ENCODE results near the gene EHD1. TPM values are rescaled to one million over a fixed set of nuclear protein-coding genes. Genes with fewer than 3 reads are reported as not detected.

Gene EHD1
- total and polyA plus RNA-seq, 2 of the 8 experiments (the other 6 are each of a cell fraction or from before 2014, with no cell fraction given) = 31.5 to 42.9 TPM

DNA sequence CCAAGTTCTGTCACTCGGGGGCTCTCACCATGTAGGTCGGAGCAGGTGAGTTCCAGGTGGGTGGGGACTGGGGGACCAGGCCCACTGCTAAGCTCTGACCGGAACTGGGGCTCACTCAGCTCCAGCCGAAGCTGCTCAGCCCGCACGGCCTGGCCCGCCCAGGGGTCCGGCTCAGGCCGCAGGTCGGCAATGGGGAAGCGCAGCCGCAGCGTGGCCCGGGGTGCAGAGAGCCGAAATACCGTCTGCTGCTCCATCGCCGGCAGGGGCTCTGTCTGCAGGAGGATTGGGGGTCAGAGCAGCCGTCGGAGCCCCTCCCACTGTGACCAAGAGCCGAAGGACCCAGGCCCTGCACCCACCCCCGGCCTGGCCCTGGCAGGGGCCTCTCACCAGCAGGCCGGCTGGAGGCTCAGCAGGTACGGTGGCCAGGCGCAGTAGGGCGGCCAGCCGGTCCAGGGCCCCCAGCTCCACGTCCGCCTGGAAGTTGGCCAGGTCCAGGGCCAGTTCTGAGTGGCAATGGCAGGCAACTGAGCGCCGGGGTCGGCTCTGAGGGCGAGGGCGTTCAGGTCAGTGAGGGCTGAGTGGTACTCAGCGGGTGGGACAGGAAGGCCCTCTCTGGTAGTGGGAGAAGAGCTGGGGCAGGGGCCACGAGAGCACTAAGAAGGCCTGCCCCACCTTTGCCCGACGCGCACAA is 31.4 kb upstream of the EHD1 start (continued):
- TF ChIP-seq CEBPB (IDR thresholded peaks at IDR 0.05; ENCODE audit: low read depth, low read length) = no peak
- TF ChIP-seq JUN (IDR thresholded peaks at IDR 0.05; ENCODE audit: low read depth, low read length) = no peak
